Dedifferentiated amniotic fluid mesenchymal stem cell (primary cell): ENCODE measurements around the gene UBL4A.

ENCODE experiments used
- DNase-seq: peaks from one replicate; pipeline ENCODE4 v3.0.0-alpha.2; 2016; ENCODE audit errors: extremely low spot score

The UBL4A gene

DNA sequence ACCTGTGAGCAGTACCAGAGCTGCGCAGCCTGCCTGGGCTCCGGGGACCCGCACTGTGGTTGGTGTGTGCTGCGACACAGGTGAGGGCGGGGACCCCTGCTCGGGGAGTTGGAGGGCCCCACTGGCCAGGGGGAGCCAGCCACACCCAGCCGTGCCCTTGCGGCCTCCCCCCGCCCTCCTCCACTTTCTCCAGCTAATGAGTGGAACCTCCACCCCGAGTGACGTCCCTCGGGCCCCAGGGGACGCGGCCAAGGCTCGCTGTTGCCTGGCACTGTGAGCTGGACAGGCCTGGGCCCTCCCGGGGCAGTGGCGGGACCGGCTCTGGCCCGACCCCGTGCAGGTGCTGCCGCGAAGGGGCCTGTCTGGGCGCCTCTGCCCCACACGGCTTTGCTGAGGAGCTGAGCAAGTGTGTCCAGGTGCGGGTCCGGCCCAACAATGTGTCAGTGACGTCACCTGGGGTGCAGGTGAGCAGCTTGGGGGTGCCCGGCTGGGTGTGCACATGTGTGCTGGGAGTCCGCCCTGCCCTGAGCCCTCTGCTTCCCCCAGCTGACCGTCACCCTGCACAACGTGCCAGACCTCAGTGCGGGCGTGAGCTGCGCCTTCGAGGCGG is 22.7 kb downstream of the UBL4A start:
- DNase-seq: no peak

DNA sequence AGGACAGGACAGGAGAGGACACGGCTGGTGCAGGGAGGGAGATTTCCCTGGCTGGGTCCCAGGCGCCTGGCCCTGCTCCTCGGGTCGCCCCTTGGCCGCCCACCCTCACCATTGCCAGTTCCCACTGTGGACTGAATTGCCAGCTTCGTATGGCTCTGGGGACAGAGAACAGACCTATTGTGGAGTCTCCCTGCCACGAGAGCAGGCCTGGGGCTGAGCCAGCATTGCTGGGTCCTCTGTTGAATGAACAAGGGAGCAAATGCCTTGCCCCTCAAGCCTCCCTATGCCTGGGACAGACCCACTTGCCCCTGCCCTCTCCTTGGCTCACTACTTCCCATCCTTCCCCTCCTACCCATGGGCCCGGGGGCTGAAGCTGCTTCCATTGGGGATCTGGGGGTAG is 24.0 kb downstream of the UBL4A start:
- DNase-seq: no peak

GRCh38 chrX:154460326-154460725 is 26.1 kb downstream of the UBL4A start:
- no peak for DNase-seq

- DNase-seq: no peak
Measured at GRCh38 chrX:154459832-154460231, 26.6 kb downstream of the UBL4A start.

GRCh38 chrX:154458954-154459778 is 27.2 kb downstream of the UBL4A start:
- DNase-seq: peak; percentile 22

DNA sequence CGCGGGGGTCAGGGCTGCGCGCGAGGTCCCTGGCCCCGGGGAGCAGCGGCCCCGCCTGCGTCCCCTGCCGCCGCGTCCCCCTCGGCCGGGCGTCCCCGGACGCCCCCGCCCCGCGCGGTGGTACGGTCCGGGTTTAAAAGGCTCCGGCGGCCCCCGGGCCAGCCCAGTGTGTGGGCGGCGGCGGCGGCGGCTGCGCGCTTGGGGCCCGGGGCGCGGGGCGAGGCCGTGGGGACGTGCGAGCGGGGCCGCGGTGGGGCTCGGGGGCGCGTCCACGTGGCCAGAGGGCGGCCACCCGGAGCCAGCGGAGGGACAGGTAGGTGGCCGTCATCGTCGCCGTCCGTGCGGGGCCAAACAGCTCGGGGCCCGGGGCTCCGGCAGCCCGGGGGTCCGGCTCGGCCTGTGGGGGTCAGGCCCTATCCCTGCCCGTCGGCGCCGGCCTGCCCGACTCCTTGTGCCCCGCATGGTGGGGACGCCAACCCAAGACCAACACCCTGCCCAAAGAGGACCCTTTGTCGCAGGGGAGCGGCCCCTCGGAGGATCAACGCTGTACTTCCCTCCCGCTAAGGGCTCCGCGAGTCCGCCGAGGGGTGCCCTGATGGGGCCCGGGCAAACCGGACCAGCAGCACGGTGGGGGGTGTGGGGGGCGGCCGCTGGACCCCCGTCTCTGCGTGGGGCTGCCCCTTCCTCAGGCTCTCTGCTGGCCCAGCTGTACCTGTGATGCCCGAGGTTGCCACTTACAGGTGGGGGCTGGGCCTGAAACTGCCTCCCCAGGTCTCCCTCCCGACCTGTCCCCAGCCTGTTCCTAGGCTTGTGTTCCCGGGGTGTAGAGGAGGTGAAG is 28.1 kb downstream of the UBL4A start, which contains the start of gene PLXNA3:
PLXNA3 (plus strand) TSS at position 166 of the 838 bp plus-strand sequence. CDS start 1,903 bp downstream, outside the sequence.
- DNase-seq: no peak

DNA sequence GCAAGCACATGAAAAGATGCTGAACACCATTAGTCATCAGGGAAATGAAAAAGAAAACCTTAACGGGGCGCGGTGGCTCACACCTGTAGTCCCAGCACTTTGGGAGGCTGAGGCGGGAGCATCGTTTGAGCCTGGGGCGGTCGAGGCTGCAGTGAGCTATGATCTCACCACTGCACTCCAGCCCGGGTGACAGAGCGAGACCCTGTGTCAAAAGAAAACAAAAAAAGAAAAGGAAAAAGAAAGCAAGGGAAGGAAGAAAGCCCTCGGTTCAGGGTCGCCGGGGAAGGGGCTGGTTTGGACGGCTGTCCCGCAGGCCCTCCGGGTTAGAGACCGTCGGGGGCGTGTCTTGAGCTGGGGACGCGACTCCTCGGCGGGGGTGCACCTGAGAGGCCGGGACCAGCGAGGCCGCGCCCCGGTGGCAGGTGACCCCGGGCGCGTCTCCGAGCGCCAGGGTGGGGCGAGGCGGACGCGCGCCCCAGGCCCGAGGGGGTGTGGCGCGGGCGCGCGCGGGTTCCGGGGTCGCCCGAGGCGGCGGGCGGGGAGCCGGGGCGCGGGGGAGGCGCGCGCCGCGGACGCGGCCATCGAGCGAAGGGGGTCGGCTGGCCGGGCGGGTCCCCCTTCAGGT is 28.8 kb downstream of the UBL4A start:
- no peak for DNase-seq

DNA sequence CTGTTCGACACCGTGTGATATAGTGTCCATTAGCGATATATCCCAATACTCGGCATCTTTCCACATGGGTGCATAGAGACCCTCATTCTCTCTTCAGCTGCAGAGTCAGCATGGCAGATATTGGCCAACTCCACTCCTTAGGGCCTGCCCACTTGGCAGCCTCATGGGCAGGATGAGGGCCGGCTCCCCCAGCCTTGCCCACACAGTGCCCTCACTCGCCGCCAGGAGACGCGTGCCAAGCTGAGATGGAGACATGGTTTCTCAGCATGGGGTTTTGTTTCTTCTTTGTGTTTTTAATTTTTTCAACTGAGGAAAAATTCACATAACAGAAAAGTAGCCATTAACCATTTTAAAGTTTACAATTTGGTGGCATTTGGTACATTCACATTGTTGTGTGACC is 33.6 kb downstream of the UBL4A start:
- no peak for DNase-seq

DNA sequence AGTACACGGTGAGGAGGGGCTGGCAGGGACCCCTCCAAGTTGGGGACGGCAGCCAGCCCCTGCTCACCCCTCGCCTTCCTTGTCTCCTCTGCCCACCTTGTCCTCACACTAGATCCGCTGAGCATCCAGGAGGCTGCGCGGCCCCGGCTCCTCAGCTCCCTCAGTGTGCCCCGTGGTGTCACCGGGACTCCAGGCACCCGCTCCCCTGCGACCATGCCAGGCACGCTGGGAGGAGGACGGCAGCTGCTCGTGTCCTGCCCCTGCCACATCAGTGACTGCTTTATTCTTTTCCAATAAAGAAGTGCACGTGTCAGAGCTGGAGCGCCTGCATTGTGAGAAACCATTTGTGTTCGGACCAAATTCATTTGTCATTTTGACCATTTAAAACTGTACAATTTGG is 36.1 kb downstream of the UBL4A start:
- no peak for DNase-seq

DNA sequence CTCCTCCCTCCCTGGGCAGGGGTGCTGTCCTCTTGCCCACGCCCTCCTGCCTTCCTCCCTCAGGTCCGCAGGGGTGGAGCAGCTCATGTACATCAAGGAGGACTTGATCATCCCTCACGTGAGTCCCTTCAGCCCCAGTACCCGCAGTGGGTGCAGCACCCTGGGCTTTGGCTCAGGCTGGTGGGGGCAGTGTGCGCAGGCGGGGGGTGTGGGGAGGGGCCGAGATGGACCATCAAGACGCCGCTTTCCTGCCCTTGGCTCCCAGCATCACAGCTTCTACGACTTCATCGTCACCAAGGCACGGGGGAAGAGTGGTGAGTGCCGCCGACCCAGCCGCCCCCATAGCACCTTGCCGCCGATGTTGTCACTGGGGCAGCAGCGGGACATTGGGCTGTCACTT is 36.8 kb downstream of the UBL4A start:
- no peak for DNase-seq

- no peak for DNase-seq
Measured at GRCh38 chrX:154448484-154448883, 37.9 kb downstream of the UBL4A start.

GRCh38 chrX:154446430-154446829 is 40.0 kb downstream of the UBL4A start:
- no peak for DNase-seq

GRCh38 chrX:154445776-154446175 is 40.6 kb downstream of the UBL4A start:
- DNase-seq: no peak

DNA sequence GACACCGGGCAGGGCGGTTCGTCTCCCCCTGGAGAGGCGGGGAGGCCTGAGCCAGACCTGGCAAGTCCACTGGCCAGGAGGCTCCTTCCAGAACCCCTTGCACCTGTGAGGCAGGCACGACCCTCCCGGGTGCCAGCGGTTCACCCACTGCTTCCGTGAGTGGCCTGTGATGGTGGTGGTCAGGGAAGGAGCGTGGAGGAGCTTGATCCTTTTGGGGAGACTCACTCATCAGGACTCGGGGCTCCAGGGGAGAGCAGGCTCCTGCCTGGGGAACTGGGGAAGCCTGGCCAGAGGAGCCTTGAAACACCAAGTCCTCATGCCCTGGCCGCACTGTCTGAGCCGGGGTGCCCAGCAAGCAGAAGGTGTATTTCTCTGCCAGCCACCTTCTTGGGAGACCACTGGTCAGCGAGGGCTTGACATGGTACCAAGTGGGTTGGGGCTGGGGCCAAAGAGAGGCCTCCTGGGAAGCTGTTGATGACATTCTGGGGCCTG is 41.6 kb downstream of the UBL4A start:
- DNase-seq: no peak

- peak; percentile 30 for DNase-seq
Measured at GRCh38 chrX:154443992-154444754, 42.2 kb downstream of the UBL4A start, which contains the start of gene FAM50A. Gene FAM50A, plus strand, starts transcription at chrX:154444141. Its CDS starts 95 bp downstream, at chrX:154444236.

DNA sequence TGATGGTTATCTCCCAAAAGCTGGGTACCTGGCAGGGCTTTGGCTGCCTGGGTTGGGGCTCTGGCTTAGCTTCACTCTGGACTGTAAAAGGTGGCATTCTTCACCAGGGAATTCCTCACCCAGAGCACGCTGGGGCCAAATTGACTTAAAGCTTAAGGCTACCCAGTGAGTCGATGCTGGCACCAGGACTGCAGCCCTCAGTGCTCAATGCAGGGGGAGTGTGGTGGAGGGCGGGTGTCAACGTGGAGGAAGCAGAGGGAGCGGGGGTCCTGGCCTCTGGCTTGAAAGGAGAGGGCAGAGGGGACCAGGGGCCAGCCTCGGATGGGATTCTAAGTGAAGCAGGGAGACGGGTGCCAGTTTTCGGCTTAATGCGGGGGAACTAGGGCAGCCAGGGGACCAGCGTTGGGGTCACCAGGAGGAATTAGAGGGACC is 42.9 kb downstream of the UBL4A start:
- DNase-seq: no peak

- no peak for DNase-seq
Measured at GRCh38 chrX:154441984-154442707, 44.3 kb downstream of the UBL4A start.

DNA sequence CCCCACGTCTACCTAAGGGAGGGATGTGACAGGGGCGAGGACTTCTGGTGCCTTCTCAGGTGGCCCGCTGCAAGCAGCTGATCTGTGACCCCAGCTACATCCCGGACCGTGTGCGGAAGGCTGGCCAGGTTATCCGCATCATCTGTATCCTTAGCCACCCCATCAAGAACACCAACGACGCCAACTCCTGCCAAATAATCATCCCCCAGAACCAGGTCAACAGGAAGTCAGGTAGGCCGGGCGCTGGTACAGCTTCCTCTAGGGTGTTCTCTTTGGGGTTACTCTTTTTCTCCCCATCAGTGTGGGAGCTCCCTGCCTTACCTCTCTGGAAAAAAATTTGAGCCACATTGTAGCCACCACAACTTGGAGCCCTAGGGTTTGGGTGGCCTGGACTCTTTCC is 44.9 kb downstream of the UBL4A start:
- DNase-seq: no peak

DNA sequence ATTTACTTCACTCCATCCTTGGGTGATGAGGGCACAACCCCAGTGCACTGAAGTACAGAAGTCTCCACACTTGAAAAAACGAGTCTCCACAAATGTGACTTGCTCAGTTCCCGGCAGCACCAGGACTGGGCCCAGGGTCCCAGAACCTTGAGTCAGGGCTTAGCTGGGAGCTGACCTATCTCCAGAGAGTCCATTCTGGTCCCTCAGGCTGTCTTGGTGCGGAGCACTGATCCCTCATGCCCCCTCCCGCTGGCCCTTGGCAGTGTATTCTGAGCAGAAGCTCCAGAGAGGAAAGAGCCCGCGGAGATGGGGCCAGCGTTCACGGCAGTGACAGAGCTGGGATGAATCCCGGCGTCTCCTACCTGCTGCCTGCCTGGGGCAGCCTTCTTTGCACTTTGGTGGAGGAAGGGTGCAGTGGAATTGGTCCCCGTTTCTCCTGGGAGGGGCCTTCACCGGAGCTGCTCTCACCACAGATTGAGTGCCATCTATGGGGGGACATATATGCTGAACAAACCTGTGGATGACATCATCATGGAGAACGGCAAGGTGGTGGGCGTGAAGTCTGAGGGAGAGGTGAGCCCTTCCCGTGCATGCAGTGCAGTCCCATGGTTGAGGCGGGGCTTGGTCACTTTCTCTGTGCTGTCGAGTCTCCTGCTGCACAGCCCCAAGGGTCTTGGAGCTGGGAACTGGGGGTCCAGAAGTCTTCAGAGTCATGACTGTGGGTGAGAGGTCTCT is 45.6 kb downstream of the UBL4A start:
- DNase-seq: no peak
